HFF-Myc (cell line): ENCODE measurements around the gene FHIT.

Experiments
- DNase-seq: peaks from one replicate; pipeline ENCODE4 v3.0.0-alpha.2; 2011; ENCODE audit warnings: low read depth; ENCODE audit errors: extremely low read depth
- H3K4me3 ChIP-seq: replicated peaks from 2 replicates; pipeline ENCODE4 v1.5.1; 2011; ENCODE audit warnings: low read depth, mild to moderate bottlenecking, control low read depth, low read length
- CTCF ChIP-seq: IDR thresholded peaks from 2 replicates; pipeline ENCODE4 v1.5.1; 2012; ENCODE audit warnings: mild to moderate bottlenecking, low read depth, low read length, control low read depth; ENCODE audit errors: missing control alignments

The FHIT gene

GRCh38 chr3:59963676-59964075, 1287.6 kb downstream of the FHIT start:
- H3K4me3 ChIP-seq: no peak overlapping the region
- DNase-seq: no peak
- TF ChIP-seq CTCF: no peak

- TF ChIP-seq CTCF: no peak
- no peak overlapping the region for H3K4me3 ChIP-seq
- DNase-seq: no peak
Observed at GRCh38 chr3:59957150-59957549, 1294.1 kb downstream of the FHIT start.

GRCh38 chr3:59953104-59953503, 1298.1 kb downstream of the FHIT start:
- H3K4me3 ChIP-seq: no peak overlapping the region
- DNase-seq: no peak
- TF ChIP-seq CTCF: no peak

GRCh38 chr3:59949311-59949710, 1301.9 kb downstream of the FHIT start:
- no peak for TF ChIP-seq CTCF
- no peak for DNase-seq
- no peak overlapping the region for H3K4me3 ChIP-seq

- H3K4me3 ChIP-seq: no peak overlapping the region
- no peak for DNase-seq
- TF ChIP-seq CTCF: no peak
Observed at GRCh38 chr3:59946401-59946800, 1304.9 kb downstream of the FHIT start.

- no peak for TF ChIP-seq CTCF
- no peak overlapping the region for H3K4me3 ChIP-seq
- DNase-seq: no peak
Observed at GRCh38 chr3:59940718-59941117, 1310.5 kb downstream of the FHIT start.

GRCh38 chr3:59939826-59940426, 1311.3 kb downstream of the FHIT start:
- DNase-seq: no peak
- H3K4me3 ChIP-seq: no peak overlapping the region
- TF ChIP-seq CTCF: no peak
